ENCODE data around the gene CYSRT1.
A peak's percentile ranks its signal among the peaks of the same experiment; 100 is the strongest.

The CYSRT1 gene

DNA sequence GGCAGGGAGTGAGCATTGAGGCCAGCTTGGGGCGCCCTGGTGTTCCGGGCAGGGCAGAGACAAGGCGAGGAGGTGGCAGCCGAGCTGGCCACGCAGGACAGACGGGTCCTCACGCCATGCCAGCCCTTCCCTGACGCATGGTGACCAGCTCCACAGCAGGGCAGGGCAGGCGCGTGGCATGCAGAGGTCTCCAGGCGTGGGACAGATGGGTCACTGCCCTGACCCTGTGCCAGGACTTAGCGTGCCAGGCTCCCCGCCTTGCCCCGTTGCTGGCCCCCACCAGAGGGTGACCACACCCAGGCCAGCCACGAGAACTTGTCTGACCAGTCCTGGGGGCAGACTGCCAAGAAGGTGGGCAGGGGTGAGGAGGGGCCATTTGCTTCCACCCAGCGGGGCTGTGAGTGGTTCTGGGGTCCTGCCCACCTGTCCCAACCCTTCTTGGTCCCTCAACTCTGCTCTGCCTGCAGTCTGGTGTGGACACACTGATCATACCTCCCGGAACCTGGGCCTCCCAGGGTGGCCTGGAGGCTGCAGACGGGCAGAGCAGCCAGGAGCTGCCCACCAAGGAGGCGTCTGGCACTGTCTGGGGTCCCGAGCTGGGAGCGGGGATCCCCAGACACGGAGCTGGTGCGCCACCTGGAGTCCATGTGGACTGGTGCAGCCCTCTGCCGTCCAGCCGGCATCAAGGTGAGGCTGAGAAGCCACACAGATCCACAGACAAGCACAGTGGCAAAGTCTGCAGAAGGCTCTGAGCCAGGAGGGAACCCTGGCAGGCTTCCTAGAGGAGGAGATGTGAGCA, 2.3 kb downstream of the CYSRT1 start, which contains the start of gene RNF224:
TSS of gene RNF224 (plus strand) at position 449 of the 799 bp plus-strand sequence. CDS start 834 bp downstream, outside the sequence.
- peak; percentile 68 for DNase-seq (ENCODE audit: low read depth)

GRCh38 chr9:137227853-137228505, 3.0 kb downstream of the CYSRT1 start:
- no peak for DNase-seq (ENCODE audit: low read depth)

- DNase-seq (ENCODE audit: low read depth) = no peak
Observed at GRCh38 chr9:137228506-137228967, 3.6 kb downstream of the CYSRT1 start.

GRCh38 chr9:137228968-137229896, 4.3 kb downstream of the CYSRT1 start:
- no peak for DNase-seq (ENCODE audit: low read depth)

GRCh38 chr9:137229903-137230704, 5.1 kb downstream of the CYSRT1 start:
- DNase-seq (ENCODE audit: low read depth) = no peak

- DNase-seq (ENCODE audit: low read depth) = no peak
Observed at GRCh38 chr9:137230705-137231371, 5.9 kb downstream of the CYSRT1 start, which contains the start of gene SLC34A3. Gene SLC34A3 (plus strand): TSS chr9:137230901. CDS start chr9:137231703, 802 bp downstream.

GRCh38 chr9:137231372-137232039, 6.5 kb downstream of the CYSRT1 start:
- no peak for DNase-seq (ENCODE audit: low read depth)

DNA sequence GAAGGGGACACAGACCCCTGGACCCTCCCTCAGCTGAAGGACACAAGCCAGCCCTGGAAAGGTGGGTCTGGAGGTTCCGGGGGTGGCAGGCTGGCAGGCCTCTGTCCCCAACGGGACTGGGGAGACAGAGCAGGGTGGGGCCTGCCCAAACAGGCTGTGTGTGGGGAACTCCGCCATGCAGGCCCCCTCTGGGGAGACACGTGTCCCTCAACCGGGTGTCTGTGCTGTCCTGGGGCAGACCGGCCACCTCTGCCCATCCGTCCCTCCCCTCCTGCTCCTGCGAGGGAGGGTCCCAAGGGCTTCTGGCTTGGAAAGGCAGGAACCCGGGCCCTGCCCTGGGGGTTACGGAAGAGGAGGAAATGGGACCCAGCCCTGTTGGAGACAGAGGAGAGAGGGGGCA, 7.1 kb downstream of the CYSRT1 start:
- no peak for DNase-seq (ENCODE audit: low read depth)

- DNase-seq (ENCODE audit: low read depth) = no peak
Observed at GRCh38 chr9:137232510-137232909, 7.5 kb downstream of the CYSRT1 start.

DNA sequence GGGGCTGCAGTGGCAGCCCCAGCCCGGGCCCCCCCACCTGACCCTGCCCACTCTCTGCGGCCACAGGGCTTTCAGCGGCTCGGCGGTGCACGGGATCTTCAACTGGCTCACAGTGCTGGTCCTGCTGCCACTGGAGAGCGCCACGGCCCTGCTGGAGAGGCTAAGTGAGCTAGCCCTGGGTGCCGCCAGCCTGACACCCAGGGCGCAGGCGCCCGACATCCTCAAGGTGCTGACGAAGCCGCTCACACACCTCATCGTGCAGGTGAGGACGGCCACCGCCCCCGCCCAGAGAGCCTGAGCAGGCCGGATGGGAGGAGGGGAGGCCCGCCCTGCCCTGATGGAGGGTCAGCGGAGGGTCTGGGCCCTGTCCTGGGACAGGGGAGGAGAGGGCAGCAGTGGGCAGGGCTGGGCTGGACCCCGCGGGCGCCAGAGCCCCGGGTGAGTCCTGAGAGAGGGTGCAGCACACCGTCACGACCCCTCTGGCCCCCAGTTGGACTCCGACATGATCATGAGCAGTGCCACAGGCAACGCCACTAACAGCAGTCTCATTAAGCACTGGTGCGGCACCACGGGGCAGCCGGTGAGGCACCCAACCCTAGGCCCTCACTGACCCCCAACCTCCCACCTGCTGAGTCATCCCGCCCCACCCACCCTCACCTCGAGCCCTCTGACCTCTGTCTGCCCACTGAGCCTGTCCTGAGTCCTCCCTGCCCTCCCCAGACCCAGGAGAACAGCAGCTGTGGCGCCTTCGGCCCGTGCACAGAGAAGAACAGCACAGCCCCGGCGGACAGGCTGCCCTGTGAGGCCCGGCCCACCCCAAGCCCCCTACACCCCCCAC, 8.4 kb downstream of the CYSRT1 start:
- DNase-seq (ENCODE audit: low read depth) = no peak

DNA sequence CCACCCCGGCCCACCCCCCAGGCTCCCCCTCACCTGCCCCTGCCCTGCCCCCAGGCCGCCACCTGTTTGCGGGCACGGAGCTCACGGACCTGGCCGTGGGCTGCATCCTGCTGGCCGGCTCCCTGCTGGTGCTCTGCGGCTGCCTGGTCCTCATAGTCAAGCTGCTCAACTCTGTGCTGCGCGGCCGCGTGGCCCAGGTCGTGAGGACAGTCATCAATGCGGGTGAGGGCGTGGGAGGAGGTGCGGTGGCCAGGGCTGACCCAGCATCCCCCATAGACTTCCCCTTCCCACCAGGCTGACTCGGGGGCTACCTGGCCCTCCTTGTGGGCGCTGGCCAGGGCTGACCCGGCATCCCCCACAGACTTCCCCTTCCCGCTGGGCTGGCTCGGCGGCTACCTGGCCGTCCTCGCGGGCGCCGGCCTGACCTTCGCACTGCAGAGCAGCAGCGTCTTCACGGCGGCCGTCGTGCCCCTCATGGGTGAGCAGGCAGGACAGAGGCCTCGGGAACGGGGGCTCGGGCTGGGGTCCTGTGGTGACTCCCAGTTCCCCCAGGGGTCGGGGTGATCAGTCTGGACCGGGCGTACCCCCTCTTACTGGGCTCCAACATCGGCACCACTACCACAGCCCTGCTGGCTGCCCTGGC, 9.2 kb downstream of the CYSRT1 start:
- DNase-seq (ENCODE audit: low read depth) = no peak

DNA sequence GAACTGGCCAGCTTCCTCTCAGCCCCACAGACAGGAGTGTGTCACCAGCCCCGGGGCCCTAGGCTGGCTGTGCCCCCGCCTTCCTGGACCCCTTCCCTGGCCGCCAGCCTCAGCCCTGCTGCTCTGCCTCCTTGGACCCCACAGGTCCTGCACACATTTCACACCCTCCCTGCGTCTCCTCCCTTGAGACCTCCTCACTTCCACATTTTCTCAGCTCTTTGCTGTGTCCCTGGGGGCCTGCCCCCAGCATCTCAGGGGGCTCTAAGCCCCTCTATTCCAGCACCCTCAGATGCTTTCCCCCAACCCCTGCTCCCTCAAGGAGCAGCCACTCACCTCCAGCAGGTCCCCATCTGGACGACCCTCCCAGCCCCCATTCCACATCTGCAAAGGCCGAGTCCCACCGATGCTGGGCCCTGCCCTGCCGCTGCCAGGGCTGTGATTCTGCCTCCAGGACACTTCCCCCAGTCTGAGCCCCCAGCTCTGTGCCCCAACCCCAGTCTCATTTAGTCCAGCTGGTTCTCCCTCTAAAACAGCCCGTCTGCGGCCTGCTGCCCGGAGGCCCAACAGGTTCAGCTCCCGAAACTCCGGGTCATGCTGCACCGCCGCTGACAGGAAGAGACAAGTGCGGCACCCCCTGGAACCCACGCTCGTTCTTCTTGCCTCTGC, 9.9 kb downstream of the CYSRT1 start:
- DNase-seq (ENCODE audit: low read depth) = no peak

DNA sequence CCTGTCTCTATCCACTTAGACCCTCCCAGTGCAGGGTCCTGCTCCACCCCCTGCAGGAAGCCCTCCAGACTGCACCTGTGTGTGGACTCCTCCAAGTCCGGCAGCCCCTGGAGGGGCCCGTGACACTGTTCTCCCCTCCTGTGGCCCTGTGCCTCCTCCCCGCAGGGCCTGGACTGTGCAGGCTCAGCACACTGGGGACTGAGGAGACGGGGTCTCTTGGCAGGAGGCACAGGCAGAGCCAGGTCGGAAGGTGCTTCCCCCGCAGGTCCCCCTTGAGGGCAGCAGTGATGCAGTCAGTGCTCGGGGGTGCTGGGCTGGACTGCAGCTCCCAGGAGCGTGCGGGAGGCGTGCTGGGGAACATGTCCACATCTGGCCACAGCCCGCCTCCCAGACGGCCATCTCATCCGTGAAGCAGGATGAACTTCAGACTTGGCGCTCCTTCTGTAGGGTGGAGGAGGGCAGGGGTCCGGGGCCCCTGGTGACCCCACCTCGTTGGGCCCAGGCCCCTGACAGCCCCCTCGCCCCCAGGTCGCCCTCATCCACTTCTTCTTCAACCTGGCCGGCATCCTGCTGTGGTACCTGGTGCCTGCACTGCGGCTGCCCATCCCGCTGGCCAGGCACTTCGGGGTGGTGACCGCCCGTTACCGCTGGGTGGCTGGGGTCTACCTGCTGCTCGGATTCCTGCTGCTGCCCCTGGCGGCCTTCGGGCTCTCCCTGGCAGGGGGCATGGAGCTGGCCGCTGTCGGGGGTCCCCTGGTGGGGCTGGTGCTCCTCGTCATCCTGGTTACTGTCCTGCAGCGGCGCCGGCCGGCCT, 10.7 kb downstream of the CYSRT1 start:
- DNase-seq (ENCODE audit: low read depth) = no peak

DNA sequence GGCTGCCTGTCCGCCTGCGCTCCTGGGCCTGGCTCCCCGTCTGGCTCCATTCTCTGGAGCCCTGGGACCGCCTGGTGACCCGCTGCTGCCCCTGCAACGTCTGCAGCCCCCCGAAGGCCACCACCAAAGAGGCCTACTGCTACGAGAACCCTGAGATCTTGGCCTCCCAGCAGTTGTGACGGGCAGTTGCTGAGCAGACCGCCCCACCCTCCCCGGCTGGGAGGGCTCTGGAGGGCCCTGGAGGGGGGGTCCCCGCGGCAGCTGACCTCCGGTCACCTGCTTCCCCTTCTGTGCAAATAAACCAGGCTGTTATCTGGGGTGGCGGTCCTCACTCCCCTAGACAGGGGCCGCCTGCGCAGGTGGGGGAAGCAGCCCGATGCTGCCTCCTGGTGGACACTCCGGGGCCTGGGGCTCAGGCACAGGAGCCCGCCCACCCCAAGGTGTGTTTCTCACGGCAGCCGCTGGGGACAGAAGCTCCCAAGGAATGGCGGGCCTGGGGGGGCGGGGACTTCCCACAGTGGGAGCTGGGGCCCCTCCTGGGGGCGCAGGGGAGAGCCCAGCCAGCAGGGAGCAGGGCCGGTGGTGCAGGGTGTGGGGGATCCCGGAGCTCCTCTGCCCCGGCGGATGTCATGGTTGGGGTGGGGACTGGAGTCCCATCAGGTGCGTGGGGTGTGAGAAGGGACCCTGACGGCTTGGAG, 11.4 kb downstream of the CYSRT1 start:
- peak; percentile 49 for DNase-seq (ENCODE audit: low read depth)

- no peak for DNase-seq (ENCODE audit: low read depth)
Observed at GRCh38 chr9:137236936-137237421, 12.0 kb downstream of the CYSRT1 start.
